ENCODE data around the gene KLHL3.
"Not testable (repeated sequence)": the region's sequence is repeated elsewhere in the genome, so short reads cannot be mapped to it uniquely, and the experiment has no call there.

The KLHL3 gene

DNA sequence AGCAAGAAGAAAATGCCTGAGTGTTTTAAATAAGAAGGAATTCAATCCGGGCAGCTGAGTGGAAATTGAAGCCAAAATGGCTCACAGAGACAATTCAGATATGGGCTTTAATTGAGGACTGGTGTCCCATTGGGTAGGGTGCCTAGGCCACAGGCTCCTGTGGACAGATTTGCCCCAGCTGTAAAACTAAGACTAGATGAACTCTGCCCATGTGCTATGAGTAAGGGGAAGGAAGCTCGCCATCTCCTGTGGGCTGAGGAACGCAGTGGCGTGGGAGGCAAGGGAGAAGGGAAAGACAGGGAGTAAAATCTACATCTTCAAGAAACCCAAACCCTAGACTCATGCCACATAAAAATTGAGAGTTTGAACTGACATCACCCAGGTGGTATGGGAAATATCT, 66.1 kb downstream of the KLHL3 start:
- no peak for DNase-seq (ENCODE audit: low read depth in 2 of 2, low spot score in 1 of 2)

DNA sequence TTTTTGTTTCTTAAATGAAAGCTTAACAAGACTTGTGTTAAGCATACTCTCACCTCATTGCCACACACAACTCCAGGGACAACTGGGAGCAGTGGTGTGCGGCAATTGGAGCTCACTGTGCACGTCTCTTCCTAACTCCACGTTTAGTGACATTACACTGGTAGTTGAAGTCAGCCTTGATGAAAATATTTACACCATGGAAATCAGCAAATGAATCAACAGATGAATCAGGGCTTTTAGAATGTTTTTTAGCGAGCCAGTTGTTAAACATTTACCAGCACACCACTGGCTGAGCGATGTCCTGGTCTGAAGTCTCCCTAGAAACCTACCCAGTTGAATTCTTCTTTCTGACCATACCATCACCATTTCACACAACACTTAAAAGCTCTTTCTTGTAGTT, 67.3 kb downstream of the KLHL3 start:
- DNase-seq (ENCODE audit: low read depth in 2 of 2, low spot score in 1 of 2), result no peak

GRCh38 chr5:137667341-137667740, 68.5 kb downstream of the KLHL3 start:
- DNase-seq (ENCODE audit: low read depth in 2 of 2, low spot score in 1 of 2), result no peak

GRCh38 chr5:137666901-137667300, 69.0 kb downstream of the KLHL3 start:
- DNase-seq (ENCODE audit: low read depth in 2 of 2, low spot score in 1 of 2), result no peak

DNA sequence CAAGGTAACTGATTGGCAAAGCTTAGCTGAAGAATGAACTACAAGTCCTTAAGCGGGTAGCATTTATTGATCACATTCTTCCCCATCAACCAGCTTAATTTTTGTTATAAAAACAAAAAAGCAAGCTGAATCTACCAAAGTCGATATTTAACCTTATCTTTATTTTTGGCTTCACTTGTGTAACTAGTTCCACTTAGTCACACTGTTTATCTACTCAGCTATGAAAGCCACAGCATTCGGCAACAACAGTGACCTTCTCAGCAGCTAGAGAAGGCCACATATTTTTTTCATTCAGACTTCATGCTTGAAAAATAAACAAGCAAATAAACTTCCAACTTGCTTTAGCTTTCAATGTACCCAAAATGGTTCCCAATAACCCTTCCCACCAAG, 69.4 kb downstream of the KLHL3 start:
- no peak for DNase-seq (ENCODE audit: low read depth in 2 of 2, low spot score in 1 of 2)

- DNase-seq (ENCODE audit: low read depth in 2 of 2, low spot score in 1 of 2), result peak in 1 of 2 donors; percentile 8
Observed at GRCh38 chr5:137665678-137666460, 70.0 kb downstream of the KLHL3 start.

DNA sequence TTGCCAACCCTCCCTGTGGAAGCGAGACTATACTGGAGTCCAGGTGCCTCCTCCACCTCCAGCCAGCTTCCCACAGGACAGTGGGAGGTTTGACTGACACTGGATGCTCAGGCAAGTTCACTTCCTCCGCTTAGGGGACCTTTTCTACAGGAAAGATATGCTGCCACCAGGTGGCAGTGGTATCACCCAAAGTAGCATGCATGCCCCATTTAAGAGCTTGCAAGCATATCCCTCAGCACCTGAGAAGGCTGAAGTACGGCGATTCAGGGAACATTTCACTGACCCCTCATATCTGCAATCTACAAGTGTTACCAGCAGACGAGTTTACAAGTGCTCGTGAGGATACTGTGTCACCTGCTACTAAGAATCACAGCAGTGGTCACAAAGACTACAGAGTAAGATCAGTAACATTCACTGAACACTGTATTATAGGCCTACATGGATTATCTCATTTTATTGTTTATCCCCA, 75.5 kb downstream of the KLHL3 start:
- peak; percentile 34 to 55 for DNase-seq (ENCODE audit: low read depth in 2 of 2, low spot score in 1 of 2)

DNA sequence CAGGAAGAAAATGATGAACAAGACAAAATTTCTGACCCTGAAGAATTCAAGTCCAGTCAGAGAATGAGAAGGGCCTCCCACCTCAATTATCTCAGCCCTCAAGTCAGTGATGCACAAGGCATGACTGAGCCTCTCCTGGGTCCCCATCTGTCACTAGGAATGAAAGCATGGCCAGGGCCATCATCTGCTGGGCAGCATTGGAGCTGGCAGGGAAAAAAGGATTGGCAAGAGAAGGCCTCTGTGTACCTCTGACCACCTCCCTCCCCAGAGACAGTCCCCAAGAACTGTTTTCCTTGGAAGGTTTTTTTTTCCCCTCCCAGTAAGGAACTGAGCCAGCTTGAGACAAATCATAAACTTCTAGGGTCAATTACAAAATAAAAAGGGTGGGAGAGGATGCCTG, 76.7 kb downstream of the KLHL3 start:
- DNase-seq (ENCODE audit: low read depth in 2 of 2, low spot score in 1 of 2), result no peak

DNA sequence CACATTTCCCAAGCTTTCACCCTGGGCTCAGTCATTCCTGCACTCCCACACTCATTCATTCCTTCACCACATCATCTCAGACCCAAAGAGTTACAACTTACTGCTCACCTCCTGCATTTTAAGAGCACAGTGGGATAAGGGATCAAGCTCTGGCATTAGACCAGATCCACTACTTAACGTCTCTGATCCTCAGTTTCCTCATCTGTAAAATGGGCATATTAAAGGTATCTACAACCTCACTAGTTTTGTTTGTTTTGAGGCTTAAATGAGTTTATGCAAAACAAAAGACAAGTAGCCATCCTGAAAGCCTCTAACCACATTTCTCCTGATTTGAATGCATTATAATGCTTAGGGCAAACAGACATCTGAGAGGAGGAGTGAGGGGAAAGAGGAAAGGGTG, 77.6 kb downstream of the KLHL3 start:
- no peak for DNase-seq (ENCODE audit: low read depth in 2 of 2, low spot score in 1 of 2)

DNA sequence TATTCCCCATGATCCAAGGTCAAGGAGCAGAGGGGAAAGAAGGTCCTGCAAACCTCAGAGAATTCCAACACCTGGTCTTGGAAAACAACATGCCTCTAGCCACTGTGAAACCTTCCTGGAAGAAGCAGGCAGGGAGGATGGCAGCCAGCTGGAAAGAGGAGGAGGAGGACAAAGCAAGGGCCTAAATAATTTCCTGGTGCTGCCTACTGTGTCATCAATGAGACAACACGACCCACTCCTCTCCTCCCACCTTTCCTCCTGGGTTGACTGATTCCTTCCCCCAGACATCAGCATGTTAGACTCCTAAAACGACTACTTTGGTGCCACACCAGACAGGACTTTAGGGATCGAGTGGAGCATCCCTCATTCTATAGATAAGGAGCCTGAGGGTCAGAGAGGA, 78.8 kb downstream of the KLHL3 start:
- DNase-seq (ENCODE audit: low read depth in 2 of 2, low spot score in 1 of 2), result no peak

DNA sequence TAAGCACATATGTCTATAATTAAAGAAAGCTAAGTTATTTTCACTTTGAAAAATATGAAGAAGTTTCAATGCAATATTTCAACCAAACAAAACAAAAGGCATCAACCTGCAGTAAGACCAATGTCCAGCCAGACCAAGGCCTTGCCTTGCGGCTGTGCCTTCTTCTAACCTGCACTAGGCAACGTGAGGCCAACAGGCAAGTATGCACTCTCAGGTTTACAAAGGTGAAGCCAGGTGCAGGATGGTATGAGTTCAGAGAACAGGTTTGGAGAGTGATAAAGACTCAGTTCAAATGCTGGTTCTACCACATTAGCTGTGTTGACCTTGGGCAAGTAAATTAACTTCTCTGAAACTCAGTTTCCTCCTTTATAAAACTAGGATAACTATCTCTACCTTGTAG, 79.3 kb downstream of the KLHL3 start:
- DNase-seq (ENCODE audit: low read depth in 2 of 2, low spot score in 1 of 2), result no peak

- no peak for DNase-seq (ENCODE audit: low read depth in 2 of 2, low spot score in 1 of 2)
Observed at GRCh38 chr5:137651022-137651421, 84.9 kb downstream of the KLHL3 start.

GRCh38 chr5:137649228-137649935, 86.5 kb downstream of the KLHL3 start:
- DNase-seq (ENCODE audit: low read depth in 2 of 2, low spot score in 1 of 2), result no peak

DNA sequence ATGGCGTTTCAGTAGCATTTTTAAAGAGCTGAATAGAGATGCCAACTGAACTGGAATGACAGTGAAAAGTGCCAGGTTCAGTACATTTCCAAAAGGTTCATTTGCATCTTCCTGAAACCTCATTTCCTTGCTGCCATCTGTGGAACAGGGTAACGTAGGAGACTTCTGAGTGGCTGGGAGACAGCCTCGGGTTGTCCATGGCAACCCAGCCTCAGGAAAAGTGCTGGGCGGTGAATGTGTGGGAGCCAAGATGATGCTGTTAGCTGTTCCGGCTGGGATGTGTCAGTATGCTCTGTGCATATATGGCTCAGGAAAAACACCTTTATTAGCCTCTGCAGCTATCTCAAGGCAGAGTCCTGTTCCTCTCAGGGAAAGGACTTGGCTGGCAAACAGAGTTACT, 87.5 kb downstream of the KLHL3 start:
- DNase-seq (ENCODE audit: low read depth in 2 of 2, low spot score in 1 of 2), result no peak

DNA sequence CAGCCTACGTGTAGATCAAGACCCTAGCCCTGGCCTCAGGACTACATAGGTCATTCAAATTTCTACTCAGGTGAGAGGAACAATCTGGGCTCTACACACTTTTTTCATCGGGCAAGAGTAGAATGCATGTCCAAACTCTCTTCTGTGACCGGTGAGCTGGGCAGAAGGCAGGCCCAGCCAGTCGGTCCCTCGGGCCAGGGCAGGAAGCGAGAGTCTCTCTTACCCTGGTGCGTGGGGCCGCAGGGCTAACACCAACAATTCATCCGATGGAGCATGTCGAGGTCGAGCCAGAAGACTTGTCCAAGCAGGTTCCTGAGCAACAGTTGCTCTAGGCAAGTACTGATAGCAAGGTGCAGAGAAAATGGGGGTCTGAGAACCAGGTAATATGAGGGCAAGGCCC, 88.5 kb downstream of the KLHL3 start:
- DNase-seq (ENCODE audit: low read depth in 2 of 2, low spot score in 1 of 2), result no peak

GRCh38 chr5:137646761-137647160, 89.1 kb downstream of the KLHL3 start:
- no peak for DNase-seq (ENCODE audit: low read depth in 2 of 2, low spot score in 1 of 2)

DNA sequence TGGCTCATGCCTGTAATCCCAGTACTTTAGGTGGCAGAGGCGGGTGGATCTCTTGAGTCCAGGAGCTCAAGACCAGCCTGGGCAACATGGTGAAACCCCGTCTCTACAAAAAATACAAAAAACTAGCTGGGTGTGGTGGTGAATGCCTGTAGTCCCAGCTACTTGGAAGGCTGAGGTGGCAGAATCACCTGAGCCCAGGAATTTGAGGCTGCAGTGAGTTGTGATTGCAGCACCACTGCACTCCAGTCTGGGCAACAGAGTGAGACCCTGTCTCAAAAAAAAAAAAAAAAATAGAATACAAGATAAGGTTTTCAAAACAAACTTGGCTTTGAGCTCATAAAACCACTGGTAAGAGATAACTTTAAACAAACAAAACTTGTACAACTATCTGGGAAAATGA, 92.8 kb downstream of the KLHL3 start:
- not testable (repeated sequence) for DNase-seq (ENCODE audit: low read depth in 2 of 2, low spot score in 1 of 2)

- DNase-seq (ENCODE audit: low read depth in 2 of 2, low spot score in 1 of 2), result no peak
Observed at GRCh38 chr5:137642091-137642490, 93.8 kb downstream of the KLHL3 start.

- DNase-seq (ENCODE audit: low read depth in 2 of 2, low spot score in 1 of 2), result no peak
Observed at GRCh38 chr5:137641148-137641547, 94.7 kb downstream of the KLHL3 start.

DNA sequence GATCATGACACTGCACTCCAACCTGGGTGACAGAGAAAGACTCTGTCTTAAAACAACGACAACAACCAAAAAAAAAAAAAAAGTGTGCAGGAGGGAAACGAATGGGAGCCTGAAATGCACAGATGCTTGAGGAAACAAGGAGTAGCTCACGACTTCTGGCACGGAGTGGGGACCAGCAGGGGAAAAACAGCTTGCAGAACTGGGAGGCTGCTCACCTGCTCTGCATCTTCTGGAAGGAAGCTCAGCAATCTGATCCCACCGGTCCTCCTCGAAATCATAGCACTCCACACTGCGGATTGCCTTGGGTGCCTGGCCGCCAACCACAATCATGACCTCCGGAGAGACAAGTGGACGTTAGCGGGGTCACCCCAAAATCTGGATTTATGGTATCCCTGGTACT, 96.2 kb downstream of the KLHL3 start:
- DNase-seq (ENCODE audit: low read depth in 2 of 2, low spot score in 1 of 2), result no peak

- DNase-seq (ENCODE audit: low read depth in 2 of 2, low spot score in 1 of 2), result no peak
Observed at GRCh38 chr5:137638841-137639240, 97.0 kb downstream of the KLHL3 start.

DNA sequence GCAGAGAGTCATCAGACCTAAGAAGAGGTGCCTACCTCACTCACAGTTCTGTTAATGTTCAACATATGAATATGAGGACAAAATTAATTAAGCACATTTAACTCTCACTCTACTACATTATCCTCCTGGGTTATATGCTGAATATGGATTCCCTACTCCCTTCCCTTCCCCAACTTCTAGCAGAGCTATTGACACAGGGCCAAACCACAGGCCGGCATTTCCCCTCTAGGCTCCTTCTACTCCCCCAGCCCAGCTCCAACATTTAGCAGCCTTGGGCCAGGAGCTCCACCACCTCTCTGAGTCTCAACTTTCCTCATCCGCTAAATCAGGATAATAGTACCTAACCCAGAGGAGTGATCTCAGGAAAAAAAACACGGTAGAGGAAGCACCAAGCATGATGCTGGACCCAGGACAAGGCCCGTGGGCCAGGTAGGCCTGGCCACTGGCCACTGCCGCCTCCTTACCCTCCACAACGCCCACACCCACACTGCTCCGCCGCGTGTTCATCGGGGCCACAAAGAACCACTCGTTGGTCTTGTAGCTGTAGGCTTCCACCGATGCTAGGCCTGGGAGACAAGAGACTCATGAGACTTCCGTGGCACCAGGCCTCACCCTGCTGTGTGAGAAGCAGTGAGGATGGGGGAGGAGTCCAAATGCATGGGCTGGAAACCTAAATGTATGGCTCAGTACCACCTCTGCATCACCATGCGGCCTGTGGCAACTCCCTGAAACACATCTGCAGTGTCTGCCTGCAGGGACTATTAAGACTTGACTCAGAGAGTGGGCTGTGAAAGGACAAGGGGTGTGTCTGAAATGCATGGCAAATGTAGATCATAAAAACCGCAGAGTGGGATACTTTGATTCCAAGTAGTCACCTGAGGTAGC, 98.8 kb downstream of the KLHL3 start:
- DNase-seq (ENCODE audit: low read depth in 2 of 2, low spot score in 1 of 2), result no peak

Data from stimulated activated CD8-positive, alpha-beta memory T cell treated with anti-CD3 and anti-CD28 coated beads, Interleukin-4, amount 100 ng/mL, for 1 hour (primary cell).